Hematopoietic multipotent progenitor cell treated with erythropoietin and hydrocortisone succinate and interleukin-3 and kit ligand, for 15 days (in vitro differentiated cells): ENCODE results near the gene AKT1.

ENCODE experiments used
- DNase-seq: peaks from one replicate; pipeline ENCODE4 v3.0.0-alpha.2; 2015; ENCODE audit warnings: low spot score

Gene AKT1

GRCh38 chr14:104753528-104754212 lies 41.9 kb downstream of the AKT1 start:
- no peak for DNase-seq

- peak; percentile 97 for DNase-seq
Measured at GRCh38 chr14:104752735-104753527, 42.6 kb downstream of the AKT1 start, which contains the start of gene SIVA1. SIVA1 (plus strand) TSS chr14:104753147; CDS start chr14:104753202, 55 bp downstream.

GRCh38 chr14:104752423-104752734 lies 43.2 kb downstream of the AKT1 start:
- no peak for DNase-seq

- no peak for DNase-seq
Measured at GRCh38 chr14:104751539-104752422, 43.8 kb downstream of the AKT1 start.

- peak; percentile 46 for DNase-seq
Measured at GRCh38 chr14:104750753-104751057, 44.8 kb downstream of the AKT1 start.

GRCh38 chr14:104750056-104750752 lies 45.3 kb downstream of the AKT1 start:
- DNase-seq: no peak

GRCh38 chr14:104749111-104749649 lies 46.4 kb downstream of the AKT1 start:
- DNase-seq: no peak

GRCh38 chr14:104747876-104748275 lies 47.7 kb downstream of the AKT1 start:
- DNase-seq: no peak

GRCh38 chr14:104746934-104747481 lies 48.5 kb downstream of the AKT1 start:
- no peak for DNase-seq

- no peak for DNase-seq
Measured at GRCh38 chr14:104746071-104746545, 49.4 kb downstream of the AKT1 start.

- no peak for DNase-seq
Measured at GRCh38 chr14:104745431-104745830, 50.1 kb downstream of the AKT1 start.

- DNase-seq: no peak
Measured at GRCh38 chr14:104744484-104744883, 51.1 kb downstream of the AKT1 start.

- no peak for DNase-seq
Measured at GRCh38 chr14:104743461-104744380, 51.8 kb downstream of the AKT1 start.

- no peak for DNase-seq
Measured at GRCh38 chr14:104742586-104743455, 52.7 kb downstream of the AKT1 start.

- DNase-seq: no peak
Measured at GRCh38 chr14:104741803-104742251, 53.7 kb downstream of the AKT1 start.

- DNase-seq: no peak
Measured at GRCh38 chr14:104741108-104741802, 54.3 kb downstream of the AKT1 start.

GRCh38 chr14:104739546-104740516 lies 55.7 kb downstream of the AKT1 start:
- DNase-seq: no peak
